ENCODE measurements around the gene NPR1. TPM values are rescaled to one million over a fixed set of nuclear protein-coding genes. Genes with fewer than 3 reads are reported as not detected.
A peak's percentile ranks its signal among the peaks of the same experiment; 100 is the strongest.

The NPR1 gene
- total and polyA plus RNA-seq, 2 of the 4 experiments (the other 2 are of a cell fraction): 0.02 TPM; not detected in 1

- peaks cover 2% of the 10 kb centered on the region for H3K4me1 ChIP-seq (ENCODE audit: control insufficient read depth, insufficient read depth, low read length)
- intact Hi-C loops (cut with micrococcal nuclease): no loop called here
- H3K4me3 ChIP-seq (ENCODE audit: insufficient read depth, low read depth, low read length): no peak overlapping the region
- POLR2A ChIA-PET (ENCODE audit: unreplicated experiment): no interaction called here
- no peak overlapping the region for H4K5ac ChIP-seq (ENCODE audit: low read depth, low read length)
- no peak overlapping the region for H3K56ac ChIP-seq (ENCODE audit: extremely low read depth, insufficient read depth, low read length)
- no peak overlapping the region for H3K4me2 ChIP-seq (ENCODE audit: low read depth, low read length)
- CTCF ChIA-PET: no interaction called here
- H2AFZ ChIP-seq (replicated peaks; ENCODE audit: low read length, poor library complexity): no peak overlapping the region
- in situ Hi-C loops (cut with MboI; ENCODE audit: low sequenced_read_pairs): no loop called here
- H2AK5ac ChIP-seq (ENCODE audit: low read depth, low read length): no peak overlapping the region
- H3K9me1 ChIP-seq (ENCODE audit: insufficient read depth, low read length): no peaks in the 10 kb centered on the region
- 0 out of 2 replicates have a peak overlapping the region, but pooled peaks have one; percentile 7 for H2BK20ac ChIP-seq (ENCODE audit: low read depth, low read length)
- no peaks in the 10 kb centered on the region for H3K9me3 ChIP-seq (ENCODE audit: control insufficient read depth, insufficient read depth, low read length)
- no peak for TF ChIP-seq MAFK (IDR thresholded peaks at IDR 0.05; ENCODE audit: low read depth, low read length)
- no peak for TF ChIP-seq POLR2A (IDR thresholded peaks at IDR 0.05; ENCODE audit: low read depth, low read length)
- TF ChIP-seq NFE2L2 (IDR thresholded peaks at IDR 0.05; ENCODE audit: low read depth, low read length): no peak
- TF ChIP-seq BHLHE40 (IDR thresholded peaks at IDR 0.05; ENCODE audit: low read depth, low read length): no peak
- TF ChIP-seq MAZ (IDR thresholded peaks at IDR 0.05; ENCODE audit: borderline replicate concordance, low read depth, low read length): no peak
- TF ChIP-seq MXI1 (IDR thresholded peaks at IDR 0.05; ENCODE audit: borderline replicate concordance, low read depth, low read length): no peak
- no peak for TF ChIP-seq FOS (IDR thresholded peaks at IDR 0.05; ENCODE audit: low read depth, low read length)
- TF ChIP-seq RAD21 (IDR thresholded peaks at IDR 0.05; ENCODE audit: low read length): no peak
- TF ChIP-seq USF2 (IDR thresholded peaks at IDR 0.05; ENCODE audit: low read depth, low read length): no peak
- TF ChIP-seq CEBPB (IDR thresholded peaks at IDR 0.05; ENCODE audit: low read depth, low read length): no peak
- no peak for TF ChIP-seq RFX5 (IDR thresholded peaks at IDR 0.05; ENCODE audit: low read depth, low read length)
- no peak for TF ChIP-seq ELK1 (IDR thresholded peaks at IDR 0.05; ENCODE audit: borderline replicate concordance, low read depth, low read length)
- TF ChIP-seq SMC3 (IDR thresholded peaks at IDR 0.05; ENCODE audit: low read depth, low read length): no peak
- TF ChIP-seq CHD1 (IDR thresholded peaks at IDR 0.05; ENCODE audit: low read depth, low read length): no peak
- BruUV-seq (replicated peaks): no TSS peak
- H2BK15ac ChIP-seq (ENCODE audit: low read depth, low read length): no peak overlapping the region
- H3K18ac ChIP-seq (ENCODE audit: low read depth, low read length): no peak overlapping the region
- peaks cover 7% of the 10 kb centered on the region for H3K27me3 ChIP-seq (ENCODE audit: control insufficient read depth, insufficient read depth, low read length)
- DNase-seq (no peak), ATAC-seq (ENCODE audit: low read depth) (no peak)
- no peak overlapping the region for H2AK9ac ChIP-seq (replicated peaks; ENCODE audit: low read depth, low read length, poor library complexity)
- no CpG with 5 or more reads among the region's 8 CpGs for WGBS, 2 experiments (ENCODE audit: extremely low coverage in 2 of 2, insufficient read length in 1 of 2)
- no peaks in the 10 kb centered on the region for H3K79me1 ChIP-seq (ENCODE audit: low read depth in 1 of 2, low read length in 2 of 2)
- no peak overlapping the region for H3K23ac ChIP-seq (ENCODE audit: low read depth, low read length)
- H3K4ac ChIP-seq (ENCODE audit: low read depth, low read length): no peak overlapping the region
- H3K27ac ChIP-seq (ENCODE audit: insufficient read depth, low read length): no peak overlapping the region
- H3K14ac ChIP-seq (replicated peaks; ENCODE audit: low read depth, low read length): no peak overlapping the region
- dilution Hi-C loops (cut with HindIII; ENCODE audit: low sequenced_read_pairs, unreplicated experiment): no loop called here
- no peak overlapping the region for H3K9ac ChIP-seq (ENCODE audit: low read depth, low read length)
- no peak overlapping the region for H2BK5ac ChIP-seq (ENCODE audit: low read depth, low read length, poor library complexity, severe bottlenecking)
- no peak overlapping the region for H4K91ac ChIP-seq (ENCODE audit: insufficient read depth, low read depth, low read length)
- no peak overlapping the region for H2BK120ac ChIP-seq (ENCODE audit: low read depth, low read length)
- no peak overlapping the region for H4K8ac ChIP-seq (ENCODE audit: low read depth in 2 of 2, low read length in 2 of 2)
- no peaks in the 10 kb centered on the region for H4K20me1 ChIP-seq (ENCODE audit: insufficient read depth, low read length)
- no peaks in the 10 kb centered on the region for H3K36me3 ChIP-seq (ENCODE audit: control insufficient read depth, insufficient read depth, low read length)
Measured at GRCh38 chr1:153696741-153697140, 18.3 kb downstream of the NPR1 start.
